NCI-H1694 treated with DMSO at 0.1 percent for 48 hours (cell line): ENCODE results near the gene PPP1R13L.
"Not testable (repeated sequence)": the region's sequence is repeated elsewhere in the genome, so short reads cannot be mapped to it uniquely, and the experiment has no call there.

Source experiments
- DNase-seq: peaks from one replicate; lab custom pipeline; 2025; lab: John Stamatoyannopoulos, UW

The PPP1R13L gene

DNA sequence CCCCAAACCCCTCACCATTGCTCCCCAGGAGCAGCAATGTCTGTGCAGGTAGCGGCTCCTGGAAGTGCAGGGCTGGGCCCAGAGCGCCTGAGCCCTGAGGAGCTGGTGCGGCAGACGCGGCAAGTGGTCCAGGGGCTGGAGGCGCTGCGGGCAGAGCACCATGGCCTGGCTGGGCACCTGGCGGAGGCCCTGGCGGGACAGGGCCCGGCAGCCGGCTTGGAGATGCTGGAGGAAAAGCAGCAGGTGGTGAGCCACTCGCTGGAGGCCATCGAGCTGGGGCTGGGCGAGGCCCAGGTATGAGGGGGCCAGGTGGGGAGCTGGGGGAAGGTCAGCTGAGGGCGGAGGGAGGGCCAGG lies 59.4 kb downstream of the PPP1R13L start:
- DNase-seq, result no peak

DNA sequence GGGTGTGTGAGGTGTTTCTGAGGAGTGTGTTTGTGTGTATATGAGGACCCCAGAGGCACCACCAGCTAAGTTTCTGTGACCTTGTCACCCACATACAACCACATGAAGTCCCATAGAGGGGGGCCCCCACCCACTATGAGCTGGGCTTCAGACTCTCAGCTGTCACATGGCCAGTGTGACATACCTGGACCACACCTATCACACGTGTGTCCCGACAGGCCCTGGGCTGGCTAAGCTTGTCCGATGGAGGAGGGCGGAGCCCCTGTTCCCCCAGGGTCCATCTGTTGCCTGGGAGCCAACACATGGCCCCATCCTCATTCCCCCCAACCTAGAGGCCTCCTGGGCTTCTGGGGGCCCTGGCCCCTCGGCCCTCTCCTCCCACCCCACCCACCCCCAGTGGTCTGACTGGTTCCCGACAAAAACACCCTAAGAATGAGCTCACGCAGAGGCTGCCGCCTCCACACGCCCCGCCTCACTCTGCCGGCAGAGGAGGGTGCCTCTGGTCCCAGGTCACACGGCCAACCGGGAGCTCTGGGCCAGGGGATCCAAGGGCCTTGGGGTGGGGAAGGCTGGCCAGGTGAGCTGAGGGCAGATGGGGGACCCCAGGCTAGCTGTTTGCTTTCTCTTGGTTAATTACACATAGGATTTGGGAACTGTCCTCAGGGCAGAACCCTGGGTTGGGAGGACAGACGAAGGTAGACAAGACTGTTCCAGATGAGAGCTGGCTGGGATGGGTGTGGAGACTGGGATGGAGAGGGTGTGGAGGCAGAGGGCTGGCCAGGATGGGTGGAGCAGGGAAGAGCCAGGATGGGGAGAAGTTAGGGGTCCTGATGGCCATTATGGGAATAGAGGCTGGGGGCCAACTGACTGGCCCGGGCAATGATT lies 60.0 kb downstream of the PPP1R13L start:
- no peak for DNase-seq

DNA sequence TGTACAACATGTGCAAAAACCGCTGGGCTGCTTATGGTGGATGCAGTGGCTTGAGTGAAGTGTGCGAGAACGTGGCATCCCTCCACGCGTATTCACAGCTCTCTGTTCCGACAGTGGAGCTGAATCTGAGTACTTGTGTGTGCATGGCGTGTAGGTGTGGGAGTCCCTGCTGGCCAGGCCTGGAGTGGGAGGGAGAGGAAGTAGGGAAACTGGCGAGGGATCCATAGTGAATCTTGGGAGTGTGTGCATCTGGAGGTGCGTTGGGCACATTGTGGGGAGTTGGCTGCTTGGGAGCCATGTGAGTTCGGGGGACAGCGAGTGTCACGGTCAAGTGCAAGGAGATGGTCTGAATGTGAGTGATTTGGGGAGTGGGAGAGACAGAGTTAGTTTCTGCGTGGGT lies 62.0 kb downstream of the PPP1R13L start:
- no peak for DNase-seq

DNA sequence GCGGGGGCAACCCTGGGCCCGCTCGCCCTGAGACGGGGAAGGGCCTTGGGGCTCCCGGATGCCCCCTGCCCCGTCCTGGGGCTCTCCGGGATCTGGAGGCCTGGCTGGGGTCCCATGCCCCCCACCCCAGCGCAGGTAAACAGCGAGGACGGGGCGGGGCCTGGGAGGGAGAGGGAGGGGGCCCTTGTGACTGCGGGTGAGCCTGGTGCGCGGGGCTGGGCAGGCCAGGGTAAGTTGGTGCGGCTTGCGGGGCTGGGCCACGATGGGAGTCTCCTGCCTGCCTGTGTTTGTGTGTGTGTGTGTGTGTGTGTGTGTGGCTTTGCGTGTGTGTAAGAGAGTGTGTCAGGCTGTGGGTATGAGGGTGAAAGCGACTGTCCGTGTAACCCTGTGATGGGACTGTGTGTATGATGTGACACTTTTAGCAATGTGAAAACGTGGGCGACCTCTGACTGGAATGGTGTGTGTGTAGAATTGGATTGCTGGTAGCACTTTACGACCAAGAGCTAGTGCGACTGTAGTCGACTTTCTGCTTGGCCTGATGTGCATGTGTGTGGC lies 63.9 kb downstream of the PPP1R13L start:
- no peak for DNase-seq

- DNase-seq, result no peak
Observed at GRCh38 chr19:45340232-45340898, 64.5 kb downstream of the PPP1R13L start, which contains the start of gene KLC3. Gene KLC3 (plus strand): TSS chr19:45340750. CDS start chr19:45345542, 4,792 bp downstream.

DNA sequence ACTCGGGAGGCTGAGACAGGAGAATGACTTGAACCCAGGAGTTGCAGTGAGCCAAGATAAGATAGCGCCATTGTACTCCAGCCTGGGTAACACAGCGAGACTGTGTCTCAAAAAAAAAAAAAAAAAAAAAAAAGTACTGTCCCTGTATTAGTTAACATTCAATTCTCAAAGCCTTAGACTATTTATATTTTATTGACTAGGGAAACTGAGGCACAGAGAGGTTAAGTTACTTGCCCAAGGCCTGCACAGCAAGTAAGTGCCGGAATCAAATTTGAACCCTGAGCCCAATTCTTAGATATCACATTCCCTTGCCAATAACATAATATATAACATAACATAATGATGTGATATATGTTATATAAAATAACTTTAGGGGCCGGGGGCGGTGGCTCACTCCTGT lies 65.2 kb downstream of the PPP1R13L start:
- no peak for DNase-seq

DNA sequence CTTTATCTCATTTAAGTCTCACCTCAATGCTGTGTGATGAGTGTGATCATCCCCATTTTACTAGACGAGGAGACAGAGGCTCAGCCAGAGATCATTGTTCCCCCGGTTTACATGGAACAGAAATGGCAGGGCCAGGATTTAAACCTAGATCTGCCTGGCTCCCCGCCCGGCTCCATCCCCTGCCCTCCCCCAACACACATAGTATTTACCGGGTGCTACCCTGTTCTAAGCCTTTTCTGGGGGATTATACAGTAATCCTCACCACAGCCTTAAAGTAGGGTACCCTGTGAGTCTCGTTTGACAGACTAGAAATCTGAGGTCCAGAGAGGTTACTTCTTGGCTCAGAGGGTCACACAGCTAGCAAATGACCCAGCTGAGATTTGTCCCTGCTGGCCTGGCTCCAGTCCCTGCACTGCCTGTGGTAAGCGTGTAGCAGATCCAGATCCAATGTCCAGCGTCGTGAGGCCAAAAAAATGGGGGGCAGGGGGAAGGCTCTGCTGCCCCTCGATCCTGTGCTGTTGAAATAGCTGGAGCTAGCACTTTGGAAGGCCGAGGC lies 68.1 kb downstream of the PPP1R13L start:
- no peak for DNase-seq

GRCh38 chr19:45334881-45335280 lies 70.0 kb downstream of the PPP1R13L start:
- DNase-seq, result not testable (repeated sequence)

DNA sequence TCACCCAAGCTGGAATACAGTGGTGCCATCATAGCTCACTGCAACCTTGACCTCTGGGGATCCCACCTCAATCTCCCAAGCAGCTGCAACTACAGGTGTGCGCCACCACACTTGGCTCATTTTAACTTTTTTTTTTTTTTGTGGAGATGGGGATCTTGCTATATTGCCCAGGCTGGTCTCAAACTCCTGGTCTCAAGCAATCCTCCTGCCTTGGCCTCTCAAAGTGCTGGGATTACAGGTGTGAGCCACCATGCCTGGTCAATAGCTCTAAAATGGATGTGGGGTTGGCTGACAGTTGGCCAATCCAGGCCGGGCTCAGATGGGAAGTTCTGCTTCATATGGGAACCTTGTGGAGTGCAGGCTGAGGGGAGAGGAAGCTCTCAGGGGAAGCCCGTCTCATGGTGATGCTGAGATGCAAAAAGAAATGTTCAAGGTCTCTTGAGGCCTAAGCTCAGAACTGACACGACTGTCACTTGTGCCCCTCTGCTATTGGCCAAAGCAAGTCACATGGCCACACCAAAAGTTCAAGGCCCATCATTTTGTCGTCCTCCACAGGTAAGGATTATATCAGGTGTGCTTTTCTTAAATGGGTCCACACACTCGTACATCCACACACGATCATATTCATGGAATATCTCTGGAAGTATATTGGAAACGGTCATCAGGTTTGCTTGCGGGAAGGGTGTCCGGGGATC lies 71.1 kb downstream of the PPP1R13L start:
- no peak for DNase-seq

- no peak for DNase-seq
Observed at GRCh38 chr19:45331411-45331810, 73.5 kb downstream of the PPP1R13L start.
